Measurements from ENCODE around the gene FMN1.

Gene FMN1

DNA sequence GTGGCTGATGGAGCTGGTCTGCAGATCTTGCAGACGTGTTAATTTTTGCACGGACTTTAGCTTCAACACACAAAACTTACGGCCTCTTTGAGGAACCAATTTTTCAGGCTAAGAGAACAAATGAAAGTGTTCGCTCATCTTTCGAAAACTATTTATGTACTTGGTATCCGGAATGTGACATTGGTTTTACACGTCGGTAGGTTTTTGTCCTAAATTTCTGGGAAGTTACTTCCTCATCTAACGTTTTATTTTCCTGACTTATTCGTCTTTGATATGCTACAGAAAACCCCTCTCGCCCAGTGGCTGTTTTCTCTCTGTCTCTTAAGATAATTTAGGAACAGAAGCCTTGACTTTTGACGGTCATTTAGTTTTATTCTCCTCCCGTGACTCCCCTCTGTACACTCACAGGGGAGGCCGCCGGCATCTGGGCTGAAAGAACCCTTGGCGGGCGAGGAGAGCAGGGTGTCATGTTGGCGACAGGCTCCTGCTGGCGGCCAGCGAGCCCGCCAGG is 477.5 kb downstream of the FMN1 start:
- no peak for TF ChIP-seq GATA2 (IDR thresholded peaks at IDR 0.05; ENCODE audit: low read depth, low read length)

DNA sequence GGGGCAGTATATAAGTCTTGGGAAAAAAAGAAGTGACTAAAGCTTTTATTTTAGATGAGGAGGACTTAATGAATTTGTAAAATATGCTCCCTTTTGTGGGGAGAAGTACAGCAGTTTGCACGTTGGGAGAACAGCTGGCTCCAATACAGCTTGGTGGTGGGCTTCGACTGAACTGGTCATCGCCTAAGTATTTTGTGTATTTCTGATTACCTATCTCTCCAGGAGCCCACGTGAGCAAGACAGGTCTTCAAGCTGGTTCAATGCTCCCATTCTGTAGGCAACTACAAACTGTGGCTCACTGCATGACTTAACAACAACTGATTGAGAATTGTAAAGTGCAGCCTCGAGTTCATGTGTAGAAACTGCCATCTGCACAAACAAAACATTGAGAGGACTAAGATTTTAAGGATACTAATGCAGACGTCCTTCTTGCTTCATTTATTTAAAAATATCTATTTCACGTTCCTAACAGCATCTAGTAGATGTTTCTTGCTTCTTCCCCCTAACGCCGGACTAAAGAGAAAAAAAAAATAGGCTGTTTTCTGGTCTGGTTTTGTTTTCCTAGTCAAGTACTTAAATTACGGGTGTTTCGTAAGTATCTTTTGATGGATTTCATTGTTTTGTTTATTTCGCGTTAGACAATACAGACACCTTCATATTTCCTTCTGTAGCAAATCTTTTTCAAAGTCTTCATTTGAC is 478.1 kb downstream of the FMN1 start:
- TF ChIP-seq GATA3 (IDR thresholded peaks at IDR 0.05; ENCODE audit: low read depth, low read length) = no peak
- no peak for TF ChIP-seq GATA2 (IDR thresholded peaks at IDR 0.05; ENCODE audit: low read depth, low read length)

Data from SH-SY5Y (cell line).